NCI-H2171 (cell line): ENCODE measurements around the gene NAALADL2.

Experiments used
- DNase-seq: peaks from one replicate; lab custom pipeline; 2025; lab: John Stamatoyannopoulos, UW

Gene NAALADL2

DNA sequence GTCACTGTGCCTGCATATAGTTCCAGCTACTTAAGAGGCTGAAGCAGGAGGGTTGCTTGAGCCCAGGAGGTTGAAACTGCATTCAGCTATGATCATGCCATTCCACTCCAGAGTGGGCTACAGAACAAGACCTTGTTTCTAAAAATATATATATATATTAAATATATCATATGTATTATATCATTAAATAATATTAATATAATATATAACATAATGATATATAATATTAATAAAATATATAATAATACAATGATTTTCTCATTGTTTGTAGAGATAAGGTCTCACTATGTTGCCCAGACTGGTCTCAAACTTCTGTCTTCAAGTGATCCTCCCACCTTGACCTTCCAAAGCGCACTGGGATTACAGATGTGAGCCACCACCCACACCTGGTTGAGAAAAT, 101.8 kb downstream of the NAALADL2 start:
- DNase-seq = no peak

DNA sequence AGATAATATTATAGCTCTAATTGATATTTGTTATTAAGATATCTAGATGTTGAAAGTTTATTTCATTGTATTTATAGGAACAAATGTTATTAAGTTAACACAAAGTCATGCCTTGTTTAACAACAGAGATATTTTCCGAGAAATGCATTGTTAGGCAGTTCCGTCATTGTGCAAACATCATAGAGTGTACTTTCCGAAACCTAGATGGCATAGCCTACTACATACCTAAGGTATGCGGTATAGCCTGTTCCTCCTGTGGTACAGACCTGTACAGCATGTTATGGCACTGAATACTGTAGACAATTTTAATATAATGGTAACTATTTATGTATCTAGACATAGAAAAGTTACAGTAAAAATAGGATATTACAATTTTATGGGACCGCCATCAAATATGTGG, 114.3 kb downstream of the NAALADL2 start:
- no peak for DNase-seq

DNA sequence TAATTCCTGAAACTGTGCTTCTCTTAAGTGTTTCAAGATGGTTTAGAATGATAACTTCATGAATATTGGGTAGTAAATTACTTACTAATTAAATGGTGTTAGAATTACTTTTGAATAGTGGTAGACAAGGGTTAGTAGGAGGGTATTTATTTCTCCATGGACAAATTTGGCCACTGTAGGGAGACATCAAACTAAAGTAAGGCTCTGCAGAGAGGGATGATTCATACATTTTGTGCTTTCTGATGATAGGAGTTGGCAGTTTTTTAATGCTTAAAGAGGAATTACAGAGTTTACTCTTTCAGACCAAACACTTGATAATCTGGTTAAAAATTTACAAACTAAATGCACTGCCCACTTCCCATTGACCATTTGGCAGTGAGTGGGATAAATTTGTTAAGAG, 127.6 kb downstream of the NAALADL2 start:
- no peak for DNase-seq

GRCh38 chr3:175001091-175001490, 142.0 kb downstream of the NAALADL2 start:
- DNase-seq = no peak

- no peak for DNase-seq
Measured at GRCh38 chr3:175002732-175003143, 143.6 kb downstream of the NAALADL2 start.

DNA sequence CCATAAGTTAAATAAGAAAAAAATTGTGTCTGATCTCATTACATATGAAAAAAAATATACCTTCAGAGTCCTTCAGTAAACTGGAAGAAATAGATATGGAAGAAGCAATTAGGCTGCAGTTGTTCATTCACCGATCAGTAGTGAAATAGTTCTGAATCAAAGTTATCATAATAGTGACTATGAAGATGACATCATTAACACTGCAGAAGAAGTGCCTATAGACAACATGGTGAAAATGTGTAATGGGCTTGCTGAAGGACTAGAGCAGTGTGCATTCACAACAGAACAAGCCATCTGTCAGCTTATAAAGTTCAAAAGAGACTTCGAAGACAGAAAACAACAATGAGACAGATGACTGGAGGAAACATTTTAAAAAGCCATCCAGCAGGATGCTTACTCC, 144.5 kb downstream of the NAALADL2 start:
- DNase-seq = peak; percentile 7

DNA sequence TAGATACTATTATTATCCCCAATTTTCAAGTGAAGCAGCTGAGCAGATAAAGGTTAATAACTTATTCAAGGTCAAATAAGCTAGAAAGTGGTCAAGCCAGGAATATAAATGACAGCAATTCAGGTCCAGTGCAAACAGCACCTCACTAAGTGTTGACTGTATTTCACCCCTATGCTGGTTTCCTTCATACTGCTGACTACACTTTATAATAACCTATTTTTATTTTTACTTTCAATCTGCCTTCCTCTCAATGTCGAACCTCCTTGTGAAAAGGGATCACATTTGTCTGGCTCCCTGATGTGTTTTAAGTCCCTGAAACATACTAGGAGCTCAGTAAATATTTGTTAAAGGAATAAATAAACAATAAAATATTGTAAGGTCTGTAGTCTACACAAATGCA, 146.1 kb downstream of the NAALADL2 start:
- DNase-seq = no peak

- DNase-seq = peak; percentile 14
Measured at GRCh38 chr3:175005881-175006280, 146.7 kb downstream of the NAALADL2 start.

GRCh38 chr3:175007306-175007705, 148.2 kb downstream of the NAALADL2 start:
- no peak for DNase-seq

- no peak for DNase-seq
Measured at GRCh38 chr3:175009295-175009694, 150.2 kb downstream of the NAALADL2 start.

DNA sequence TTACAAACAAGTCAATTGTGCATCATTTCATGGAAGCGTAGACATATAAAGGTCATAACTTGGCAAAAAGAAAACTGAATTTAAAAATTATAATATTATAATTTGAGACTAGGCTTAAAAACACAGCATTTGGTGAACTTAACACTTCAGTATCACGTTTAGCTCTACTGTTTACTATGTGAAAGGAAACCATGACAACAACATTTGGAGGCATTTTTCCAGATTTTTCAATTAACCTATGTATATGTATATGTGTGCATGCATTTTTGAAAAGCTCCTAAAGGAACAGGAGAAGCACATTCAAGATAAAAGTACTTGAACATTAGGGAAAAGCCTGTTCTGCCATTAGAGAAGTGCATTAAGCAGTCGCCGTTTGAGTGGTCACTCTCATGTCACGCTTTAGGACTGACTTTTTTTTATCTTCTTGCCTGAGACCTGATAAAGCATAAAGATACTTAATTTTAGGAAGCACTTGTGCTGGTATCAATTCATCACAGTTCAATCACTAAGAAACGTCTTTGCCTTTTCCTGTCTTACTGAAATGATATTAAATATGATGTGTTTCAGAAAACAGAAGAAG, 156.0 kb downstream of the NAALADL2 start:
- no peak for DNase-seq

GRCh38 chr3:175018946-175019727, 160.0 kb downstream of the NAALADL2 start:
- DNase-seq = no peak

DNA sequence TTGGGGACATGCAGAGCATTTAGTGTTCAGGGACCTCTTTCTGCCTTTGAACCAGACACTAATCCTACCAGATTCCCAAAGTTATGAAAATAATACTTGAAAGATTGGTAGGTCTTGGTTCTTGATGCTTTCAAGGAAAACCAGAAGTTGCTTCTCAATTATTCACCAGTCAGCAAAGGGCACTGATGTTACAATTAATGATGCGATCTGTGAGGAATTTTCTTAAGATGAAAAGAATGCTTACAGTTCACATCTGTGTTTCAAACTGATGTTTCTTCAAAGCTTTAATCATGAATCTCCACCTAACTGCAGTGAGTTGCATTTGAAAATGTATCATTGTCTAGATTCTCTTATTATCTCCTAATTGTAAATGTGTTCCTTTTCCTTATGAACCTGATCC, 161.0 kb downstream of the NAALADL2 start:
- no peak for DNase-seq

DNA sequence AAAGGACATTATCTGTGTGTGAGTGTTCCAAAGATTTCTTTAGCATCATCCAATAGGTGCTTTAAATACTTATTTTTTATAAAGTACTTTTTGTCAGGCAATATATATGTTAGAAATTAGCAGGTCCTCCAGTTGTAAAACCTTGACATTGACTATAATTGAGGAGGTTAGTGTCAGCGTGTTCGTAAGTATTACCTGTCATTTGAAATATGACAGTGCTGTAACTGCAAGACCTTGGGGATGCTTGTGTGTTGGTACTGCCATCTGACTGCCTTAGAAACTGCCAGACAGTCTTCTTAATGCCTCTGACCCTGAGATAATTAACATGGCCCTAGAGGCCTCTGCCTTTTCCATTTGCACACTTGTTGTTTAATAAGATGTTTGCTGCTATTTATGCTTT, 170.7 kb downstream of the NAALADL2 start:
- DNase-seq = no peak

DNA sequence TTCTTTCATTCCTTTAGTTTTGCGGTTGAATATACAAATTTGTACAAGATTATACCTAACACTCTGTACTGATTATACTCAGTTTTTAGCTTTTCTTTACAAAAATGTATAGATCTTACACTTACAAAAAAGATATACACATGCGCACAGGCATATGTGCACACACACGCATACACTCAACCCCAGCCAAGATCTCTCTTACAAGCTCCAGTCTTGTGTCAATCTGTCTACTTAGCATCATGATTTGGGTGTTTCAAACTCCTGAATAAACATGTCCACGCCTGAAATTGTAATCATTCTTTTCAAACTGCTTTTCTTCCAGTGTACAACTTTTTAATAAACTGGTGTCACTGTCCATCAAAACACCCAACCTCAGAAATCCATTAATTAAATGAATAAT, 180.7 kb downstream of the NAALADL2 start:
- DNase-seq = no peak

DNA sequence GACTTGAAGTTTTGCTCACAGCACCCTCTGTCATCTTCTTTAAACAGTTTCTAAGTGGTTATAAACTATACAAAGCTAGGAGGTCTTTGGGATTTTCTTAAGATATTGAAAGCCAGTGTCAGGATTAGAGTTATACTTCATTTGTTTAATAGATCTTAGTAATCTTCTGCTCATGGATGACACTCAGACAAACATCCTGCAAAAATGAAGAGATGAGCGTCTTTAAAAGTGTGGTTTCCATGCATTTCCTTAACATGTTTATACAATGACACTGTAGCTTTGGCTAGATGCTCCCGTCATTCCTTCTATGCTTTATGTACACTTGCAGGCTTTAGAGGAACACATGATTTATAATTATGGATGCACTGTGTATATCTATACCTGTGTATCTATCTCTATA, 182.2 kb downstream of the NAALADL2 start:
- no peak for DNase-seq

DNA sequence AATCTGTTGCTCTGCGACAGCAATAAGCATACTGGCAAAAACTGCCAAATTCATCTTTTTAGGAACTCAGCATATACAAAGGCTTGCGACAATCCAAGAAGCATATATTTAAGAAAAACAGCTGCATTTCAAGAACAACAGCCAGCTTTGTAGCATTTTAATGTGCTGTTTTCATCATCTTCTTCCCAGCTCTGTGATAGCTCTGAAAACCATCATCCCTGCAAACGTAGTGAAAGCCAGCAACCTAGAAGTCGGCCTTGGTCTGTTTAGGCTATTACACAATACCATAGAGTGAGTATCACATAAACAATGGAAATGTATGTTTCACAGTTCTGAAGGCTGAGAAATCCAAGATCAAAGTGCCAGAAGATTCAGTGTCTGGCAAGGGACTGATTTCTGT, 187.5 kb downstream of the NAALADL2 start:
- DNase-seq = no peak

- DNase-seq = no peak
Measured at GRCh38 chr3:175047786-175048185, 188.7 kb downstream of the NAALADL2 start.

DNA sequence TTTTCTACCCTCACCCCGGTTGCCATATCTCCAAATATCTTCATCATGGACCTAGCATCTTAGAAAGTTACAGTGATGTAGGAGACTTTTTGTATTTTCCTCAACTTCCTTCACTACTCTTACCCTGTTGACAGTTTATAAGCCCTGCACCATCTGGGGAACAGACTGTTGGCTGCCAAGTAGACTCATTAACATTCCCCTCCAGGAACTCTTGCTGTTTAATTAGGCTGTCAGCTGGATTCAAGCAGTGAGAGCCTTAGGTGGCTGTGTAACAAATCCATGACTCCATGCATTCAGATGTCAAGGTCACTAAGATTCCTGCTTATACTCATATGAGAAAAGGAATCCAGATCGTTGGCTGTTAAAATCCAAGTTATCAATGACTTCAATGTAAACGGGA, 198.3 kb downstream of the NAALADL2 start:
- DNase-seq = peak; percentile 85

DNA sequence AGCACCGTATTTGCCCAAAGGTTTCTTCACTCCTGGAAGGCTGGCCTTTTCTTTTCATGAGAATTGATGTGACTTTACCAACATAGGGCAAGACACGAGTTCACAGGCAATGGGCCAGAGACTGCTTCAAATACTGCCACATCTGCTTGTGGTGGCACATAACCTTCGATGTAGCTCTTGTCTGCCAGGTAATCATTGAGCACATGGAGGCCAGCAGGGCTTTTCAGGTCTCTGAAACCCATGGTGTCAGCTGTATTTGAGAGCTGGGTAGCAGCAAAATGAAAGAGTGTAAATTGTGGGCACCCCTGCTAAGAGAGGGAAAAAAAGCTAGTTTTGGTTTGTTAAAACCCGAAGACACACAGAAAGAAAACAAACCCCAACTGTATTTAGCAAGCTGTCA, 200.7 kb downstream of the NAALADL2 start:
- DNase-seq = no peak

GRCh38 chr3:175065497-175065896, 206.4 kb downstream of the NAALADL2 start:
- peak; percentile 19 for DNase-seq

GRCh38 chr3:175066617-175067415, 207.7 kb downstream of the NAALADL2 start:
- DNase-seq = no peak

- DNase-seq = no peak
Measured at GRCh38 chr3:175068587-175068986, 209.5 kb downstream of the NAALADL2 start.
